ENCODE measurements around the gene TBC1D22A. TPM values are rescaled to one million over a fixed set of nuclear protein-coding genes. Genes with fewer than 3 reads are reported as not detected.

Gene TBC1D22A
- total and polyA plus RNA-seq, 2 donors (not counting 3 experiments of a cell fraction or from before 2014, with no cell fraction given), result 26.1 to 32.4 TPM

DNA sequence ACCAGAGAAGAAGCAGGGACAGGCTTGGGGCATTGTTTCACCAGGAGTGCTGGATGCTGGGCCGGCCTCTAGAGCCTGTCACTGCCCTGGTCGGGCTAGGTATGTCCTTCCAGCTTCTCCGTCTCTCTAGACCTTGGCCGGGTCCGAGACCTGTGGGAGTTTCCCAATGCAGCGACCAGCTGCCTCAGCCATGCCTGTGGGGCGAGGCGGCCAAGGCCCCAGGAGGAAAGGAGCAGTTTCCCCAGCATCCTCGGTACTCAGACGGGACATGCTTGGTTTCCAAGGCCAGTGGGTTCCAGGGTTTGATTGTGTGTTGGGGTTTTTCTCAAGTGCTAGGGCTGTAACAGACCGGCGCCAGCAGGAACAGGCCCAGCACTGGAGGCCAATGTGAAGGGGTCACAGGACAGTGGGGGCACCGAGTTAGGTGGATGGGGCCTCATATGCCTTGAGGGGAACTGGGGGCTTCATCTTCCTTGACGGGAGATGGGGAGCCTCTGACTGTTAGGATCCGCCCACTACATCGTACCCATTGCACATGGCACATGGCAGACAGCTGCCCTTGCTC, 339.0 kb downstream of the TBC1D22A start:
- no peak overlapping the region for H3K9ac ChIP-seq (replicated peaks; ENCODE audit: extremely low read depth, insufficient read depth, low read length)
- H3K4me1 ChIP-seq (ENCODE audit: control insufficient read depth, extremely low read depth, insufficient read depth, low read length), result no peaks in the 10 kb centered on the region
- H3K4me3 ChIP-seq (replicated peaks in 1 of 3; ENCODE audit: insufficient read depth in 1 of 3, low read depth in 1 of 3, low read length in 3 of 3), result no peak overlapping the region
- FAIRE-seq, result no peak
- H3K9me1 ChIP-seq (replicated peaks; ENCODE audit: control insufficient read depth, extremely low read depth, insufficient read depth, low read length), result no peaks in the 10 kb centered on the region
- POLR2A ChIA-PET, result no interaction called here
- TF ChIP-seq MYC (IDR thresholded peaks at IDR 0.05; ENCODE audit: low read depth, low read length) (no peak), POLR2A (IDR thresholded peaks at IDR 0.05; ENCODE audit: low read depth, low read length) (no peak), JUN (IDR thresholded peaks at IDR 0.05; ENCODE audit: borderline replicate concordance, insufficient read depth, insufficient read length, low read depth) (no peak), POLR2AphosphoS5 (IDR thresholded peaks at IDR 0.05; ENCODE audit: insufficient read depth, low read depth, low read length) (no peak)
- TF ChIP-seq, protein P1, sequence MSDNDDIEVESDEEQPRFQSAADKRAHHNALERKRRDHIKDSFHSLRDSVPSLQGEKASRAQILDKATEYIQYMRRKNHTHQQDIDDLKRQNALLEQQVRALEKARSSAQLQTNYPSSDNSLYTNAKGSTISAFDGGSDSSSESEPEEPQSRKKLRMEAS (IDR thresholded peaks at IDR 0.05; ENCODE audit: insufficient read depth, insufficient read length), result no peak
- TF ChIP-seq, protein P2, sequence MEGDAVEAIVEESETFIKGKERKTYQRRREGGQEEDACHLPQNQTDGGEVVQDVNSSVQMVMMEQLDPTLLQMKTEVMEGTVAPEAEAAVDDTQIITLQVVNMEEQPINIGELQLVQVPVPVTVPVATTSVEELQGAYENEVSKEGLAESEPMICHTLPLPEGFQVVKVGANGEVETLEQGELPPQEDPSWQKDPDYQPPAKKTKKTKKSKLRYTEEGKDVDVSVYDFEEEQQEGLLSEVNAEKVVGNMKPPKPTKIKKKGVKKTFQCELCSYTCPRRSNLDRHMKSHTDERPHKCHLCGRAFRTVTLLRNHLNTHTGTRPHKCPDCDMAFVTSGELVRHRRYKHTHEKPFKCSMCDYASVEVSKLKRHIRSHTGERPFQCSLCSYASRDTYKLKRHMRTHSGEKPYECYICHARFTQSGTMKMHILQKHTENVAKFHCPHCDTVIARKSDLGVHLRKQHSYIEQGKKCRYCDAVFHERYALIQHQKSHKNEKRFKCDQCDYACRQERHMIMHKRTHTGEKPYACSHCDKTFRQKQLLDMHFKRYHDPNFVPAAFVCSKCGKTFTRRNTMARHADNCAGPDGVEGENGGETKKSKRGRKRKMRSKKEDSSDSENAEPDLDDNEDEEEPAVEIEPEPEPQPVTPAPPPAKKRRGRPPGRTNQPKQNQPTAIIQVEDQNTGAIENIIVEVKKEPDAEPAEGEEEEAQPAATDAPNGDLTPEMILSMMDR (IDR thresholded peaks at IDR 0.05; ENCODE audit: extremely low read depth in 1 of 2, insufficient read depth in 1 of 2, low read depth in 1 of 2, low read length in 2 of 2), result no peak
- no peak overlapping the region for H3K4me2 ChIP-seq (ENCODE audit: insufficient read depth, low read length)
- dilution Hi-C loops (cut with MboI; ENCODE audit: extremely low pct_ligation_motif_present, low sequenced_read_pairs), result no loop called here
- H3K9me3 ChIP-seq (replicated peaks; ENCODE audit: control insufficient read depth, insufficient read depth, low read length), result no peaks in the 10 kb centered on the region
- H4K20me1 ChIP-seq (replicated peaks; ENCODE audit: control insufficient read depth, extremely low read depth, insufficient read depth, low read length), result no peaks in the 10 kb centered on the region
- BruUV-seq (replicated peaks), result no TSS peak
- no peak overlapping the region for H3K27ac ChIP-seq (ENCODE audit: insufficient read depth, low read depth, low read length)
- no peak overlapping the region for H2AFZ ChIP-seq (ENCODE audit: low read depth, low read length)
- intact Hi-C loops (cut with micrococcal nuclease), result no loop called here
- DNase-seq (ENCODE audit: low read depth, low spot score), result no peak
- H3K27me3 ChIP-seq (ENCODE audit: control insufficient read depth in 2 of 2, insufficient read depth in 2 of 2, low read length in 2 of 2), result no peaks in the 10 kb centered on the region
- CTCF ChIA-PET, result no interaction called here
- no peaks in the 10 kb centered on the region for H3K36me3 ChIP-seq (ENCODE audit: control insufficient read depth in 2 of 2, extremely low read depth in 1 of 2, insufficient read depth in 2 of 2, low read length in 2 of 2)
- H3K79me2 ChIP-seq (ENCODE audit: control insufficient read depth, insufficient read depth, low read length), result no peaks in the 10 kb centered on the region

DNA sequence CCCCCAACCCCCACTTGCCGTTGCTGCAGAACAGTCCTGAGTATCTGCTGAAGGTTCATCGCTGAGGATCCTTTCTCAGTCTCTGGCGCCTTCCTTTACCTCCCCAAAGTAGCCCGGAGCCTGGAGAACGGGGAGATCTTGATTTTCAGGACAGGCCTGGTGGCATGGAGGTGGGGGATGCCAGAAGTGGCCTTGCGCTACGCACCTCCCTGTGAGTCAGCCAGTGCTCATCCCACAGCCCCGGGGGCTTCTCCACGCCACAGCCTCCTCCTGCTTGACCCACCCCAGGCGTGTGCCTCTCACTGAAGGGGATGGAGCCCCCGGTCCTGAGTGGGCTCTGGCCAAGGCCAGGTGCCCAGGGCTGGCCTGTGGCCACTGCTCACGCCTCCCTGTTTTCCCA, 339.6 kb downstream of the TBC1D22A start:
- Histone ChIP-seq H3K9me3 (replicated peaks; ENCODE audit: control insufficient read depth, insufficient read depth, low read length) (no peaks in the 10 kb centered on the region), H3K4me2 (ENCODE audit: insufficient read depth, low read length) (no peak overlapping the region), H4K20me1 (replicated peaks; ENCODE audit: control insufficient read depth, extremely low read depth, insufficient read depth, low read length) (no peaks in the 10 kb centered on the region), H3K36me3 (ENCODE audit: control insufficient read depth in 2 of 2, extremely low read depth in 1 of 2, insufficient read depth in 2 of 2, low read length in 2 of 2) (no peaks in the 10 kb centered on the region), H2AFZ (ENCODE audit: low read depth, low read length) (no peak overlapping the region), H3K4me3 (replicated peaks in 1 of 3; ENCODE audit: insufficient read depth in 1 of 3, low read depth in 1 of 3, low read length in 3 of 3) (no peak overlapping the region), H3K9me1 (replicated peaks; ENCODE audit: control insufficient read depth, extremely low read depth, insufficient read depth, low read length) (no peaks in the 10 kb centered on the region), H3K27ac (ENCODE audit: insufficient read depth, low read depth, low read length) (no peak overlapping the region), H3K9ac (replicated peaks; ENCODE audit: extremely low read depth, insufficient read depth, low read length) (no peak overlapping the region), H3K79me2 (ENCODE audit: control insufficient read depth, insufficient read depth, low read length) (no peaks in the 10 kb centered on the region), H3K27me3 (ENCODE audit: control insufficient read depth in 2 of 2, insufficient read depth in 2 of 2, low read length in 2 of 2) (no peaks in the 10 kb centered on the region), H3K4me1 (ENCODE audit: control insufficient read depth, extremely low read depth, insufficient read depth, low read length) (peaks cover under 1% of the 10 kb centered on the region)
- DNase-seq (ENCODE audit: low read depth, low spot score) (no peak), FAIRE-seq (no peak)
- dilution Hi-C loops (cut with MboI; ENCODE audit: extremely low pct_ligation_motif_present, low sequenced_read_pairs) (no loop called here), intact Hi-C loops (cut with micrococcal nuclease) (no loop called here)
- TF ChIP-seq, protein P2 (IDR thresholded peaks at IDR 0.05; ENCODE audit: extremely low read depth in 1 of 2, insufficient read depth in 1 of 2, low read depth in 1 of 2, low read length in 2 of 2), result no peak
- TF ChIP-seq EZH2 (IDR thresholded peaks at IDR 0.05; ENCODE audit: borderline replicate concordance, low read depth, low read length, severe bottlenecking) (no peak), MYC (IDR thresholded peaks at IDR 0.05; ENCODE audit: low read depth, low read length) (no peak), FOS (IDR thresholded peaks at IDR 0.05; ENCODE audit: borderline replicate concordance, insufficient read depth, low read length) (no peak), GATA2 (IDR thresholded peaks at IDR 0.05; ENCODE audit: insufficient read depth, insufficient read length, low read depth, low read length) (no peak), JUN (IDR thresholded peaks at IDR 0.05; ENCODE audit: borderline replicate concordance, insufficient read depth, insufficient read length, low read depth) (no peak), POLR2A (IDR thresholded peaks at IDR 0.05; ENCODE audit: low read depth, low read length) (no peak), POLR2AphosphoS5 (IDR thresholded peaks at IDR 0.05; ENCODE audit: insufficient read depth, low read depth, low read length) (no peak)
- TF ChIP-seq, protein P1 (IDR thresholded peaks at IDR 0.05; ENCODE audit: insufficient read depth, insufficient read length), result no peak
- CTCF ChIA-PET, result no interaction called here
- POLR2A ChIA-PET, result no interaction called here
- BruUV-seq (replicated peaks), result no TSS peak
